Endothelial cell of hepatic sinusoid (primary cell): ENCODE results near the gene GAPDHS.

ENCODE experiments used
- in situ Hi-C: cut with HindIII; loops from 2 replicates; pipeline ENCODE4 v1.10.0; 2017; ENCODE audit warnings: low sequenced_read_pairs

Gene GAPDHS

DNA sequence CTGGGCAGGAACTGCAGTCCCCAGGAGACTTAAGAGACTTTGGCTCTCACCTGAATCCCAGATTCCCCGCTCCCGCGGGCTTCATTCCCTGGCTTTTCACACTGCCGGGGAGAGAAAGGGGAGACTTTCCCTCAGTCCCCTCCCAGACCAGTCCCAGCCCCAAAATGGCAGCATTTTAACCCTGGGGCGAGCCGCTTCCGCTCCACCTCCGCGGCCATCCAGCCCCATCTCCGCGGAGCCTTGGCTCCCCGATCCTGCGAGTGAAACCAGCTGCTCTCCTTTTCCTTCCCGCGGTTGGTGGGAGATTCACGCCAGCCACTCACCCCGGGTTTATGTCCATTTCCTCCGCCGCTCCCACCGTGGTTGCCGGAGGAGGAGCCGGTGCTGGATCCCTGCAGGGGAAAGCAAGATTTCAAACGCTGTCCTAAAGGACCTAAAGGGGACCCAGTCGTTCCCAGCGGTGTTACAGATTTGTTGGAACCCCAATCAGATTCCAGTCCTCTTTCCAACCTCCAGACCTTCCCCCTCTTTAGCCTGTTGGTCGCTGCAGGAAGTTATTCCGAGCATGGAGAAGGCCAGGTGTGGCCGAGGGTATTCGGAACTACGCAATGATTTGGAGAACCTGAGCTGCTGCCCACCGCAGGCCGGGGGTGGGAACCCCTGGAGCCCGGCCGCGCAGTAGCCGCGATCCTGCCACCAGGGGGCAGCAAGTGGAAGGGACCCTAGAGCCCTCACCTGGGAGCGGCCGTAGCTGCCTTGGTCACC lies 23.2 kb upstream of the GAPDHS start:
- in situ Hi-C loops, result no loop called here

DNA sequence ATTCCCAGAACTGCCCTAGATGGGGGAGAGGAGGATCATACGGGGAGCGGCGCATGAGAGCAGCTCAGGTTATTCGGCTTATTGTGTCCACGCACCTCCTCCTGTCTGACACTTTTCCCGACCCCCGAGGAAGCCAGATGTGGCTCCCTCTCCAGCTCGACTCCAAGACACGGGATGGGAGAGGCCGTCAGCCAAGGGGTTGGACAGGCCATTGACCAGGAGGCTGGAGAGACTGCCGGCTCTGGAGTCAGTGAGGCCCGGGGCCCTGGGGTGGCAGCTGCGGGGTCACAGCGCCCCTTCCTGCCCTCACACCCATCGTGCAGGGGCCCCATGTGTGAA lies 22.7 kb upstream of the GAPDHS start:
- in situ Hi-C loops, result no loop called here

DNA sequence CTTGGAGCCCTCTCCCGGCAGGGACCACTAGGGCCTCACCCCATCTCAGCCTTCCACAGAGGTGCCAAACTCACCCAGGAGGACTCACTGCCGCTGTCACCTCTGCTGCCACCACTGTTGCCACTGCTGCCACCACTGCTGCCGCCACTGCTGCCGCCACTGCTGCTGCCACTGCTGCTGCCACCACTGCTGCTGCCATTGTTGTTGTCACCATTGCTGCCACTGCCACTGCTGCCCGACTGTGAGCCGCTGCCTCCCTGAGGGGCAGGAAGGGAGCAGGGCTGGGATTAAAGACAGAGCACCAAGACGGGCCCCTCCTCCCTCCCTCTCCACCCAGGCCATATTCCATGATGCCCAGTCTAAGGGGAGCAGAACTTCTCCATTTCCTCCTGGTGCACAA lies 21.9 kb upstream of the GAPDHS start:
- in situ Hi-C loops, result no loop called here

DNA sequence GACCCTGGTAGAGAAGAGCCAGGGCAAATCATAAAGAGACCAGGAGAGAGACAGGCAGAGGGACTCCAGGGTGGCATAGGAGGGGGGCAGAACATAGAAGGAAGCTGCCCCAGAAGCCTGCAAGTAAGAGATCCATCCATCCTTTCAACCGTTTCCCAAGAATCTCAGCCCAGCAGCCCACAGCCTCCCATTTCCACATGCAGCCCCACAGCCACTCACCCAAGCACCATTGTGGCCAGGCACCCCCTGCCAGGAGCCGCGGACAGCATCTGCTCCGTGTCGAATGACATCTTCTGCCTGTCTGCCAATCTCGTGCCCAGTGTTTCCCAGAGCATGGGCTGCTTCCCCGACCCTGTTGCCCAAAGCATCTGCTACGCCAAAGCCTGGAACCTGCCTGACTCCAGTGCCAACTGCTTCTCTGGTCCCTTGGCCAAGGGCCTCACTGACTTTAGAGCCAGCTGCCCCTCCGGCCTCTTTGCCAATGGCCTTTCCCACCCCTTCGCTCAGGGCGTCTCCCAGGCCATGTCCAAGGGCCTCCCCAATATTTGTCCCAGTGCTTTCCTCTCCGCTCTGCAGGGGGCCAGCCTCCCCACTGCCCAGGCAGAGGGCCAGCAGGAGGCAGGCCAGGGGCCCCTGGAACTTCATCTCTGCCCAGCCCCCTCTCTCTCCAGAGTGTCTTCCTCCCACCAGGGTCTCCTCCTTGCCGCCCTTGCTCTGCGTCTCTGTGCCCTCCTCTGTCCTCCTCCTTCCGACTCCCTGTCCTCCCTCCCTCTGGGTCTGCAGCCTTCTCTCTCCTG lies 20.2 kb upstream of the GAPDHS start:
- in situ Hi-C loops, result no loop called here

DNA sequence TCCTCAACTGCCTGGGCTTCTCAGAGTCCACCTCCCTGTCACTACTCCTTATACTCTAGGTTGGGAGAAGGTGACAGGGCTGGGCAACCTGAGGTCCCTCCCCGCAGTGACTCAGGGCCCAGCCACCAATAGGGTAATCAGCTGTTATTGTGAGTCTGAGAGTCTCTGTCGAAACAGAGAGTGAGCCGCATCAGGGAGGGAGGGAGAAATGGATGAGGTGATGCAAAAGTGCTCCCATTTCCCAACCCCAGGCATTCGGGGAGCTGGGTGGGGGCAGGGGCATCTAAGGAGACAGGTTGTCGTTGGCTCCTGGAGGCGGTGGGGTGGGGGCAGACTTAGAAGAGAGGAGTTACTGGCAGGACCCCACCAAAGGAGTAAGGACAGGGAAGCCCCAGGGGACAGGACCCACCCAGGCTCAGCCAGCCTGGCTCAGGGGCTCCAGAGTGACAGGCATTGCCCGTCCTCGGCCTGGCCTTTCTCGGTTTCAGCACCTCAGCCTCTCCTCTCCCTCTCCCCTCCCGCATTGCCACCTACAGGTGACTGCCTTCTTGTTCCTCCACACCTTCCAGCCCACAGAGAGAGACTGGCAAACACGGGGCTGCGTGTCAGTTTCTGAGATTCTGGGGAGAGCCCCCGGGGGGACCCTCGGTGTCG lies 19.5 kb upstream of the GAPDHS start, which contains the start of gene DMKN:
Gene DMKN, minus strand, starts transcription at position 22 of the 654 bp plus-strand sequence. CDS start 174 bp downstream, outside the sequence.
- in situ Hi-C loops, result no loop called here

DNA sequence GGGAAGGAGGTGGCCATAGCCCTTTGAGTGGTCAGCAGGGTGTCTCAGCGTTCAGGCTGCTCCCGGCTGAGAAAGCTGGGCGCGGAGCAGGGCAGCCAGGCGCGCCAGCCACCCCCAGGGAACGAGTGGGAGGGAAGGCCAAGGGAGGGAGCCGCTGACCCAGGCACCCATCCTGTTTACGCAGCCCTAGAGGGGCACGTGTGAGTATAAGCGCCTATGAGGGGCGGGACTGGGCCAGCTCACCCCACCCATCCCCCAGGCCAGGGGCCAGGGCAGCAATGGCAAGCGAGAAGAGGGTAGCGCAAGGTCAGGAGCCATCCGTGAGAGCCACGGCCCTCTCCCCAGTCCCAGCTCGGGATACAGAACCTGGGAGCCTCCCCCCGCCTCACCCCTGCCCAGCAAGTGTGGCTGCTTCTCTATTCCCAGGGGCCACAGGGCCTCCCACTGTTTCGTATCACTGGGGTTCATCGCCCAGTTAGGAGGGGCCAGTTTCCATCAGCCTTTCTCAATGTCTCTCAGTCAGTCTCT lies 18.9 kb upstream of the GAPDHS start:
- in situ Hi-C loops, result no loop called here

DNA sequence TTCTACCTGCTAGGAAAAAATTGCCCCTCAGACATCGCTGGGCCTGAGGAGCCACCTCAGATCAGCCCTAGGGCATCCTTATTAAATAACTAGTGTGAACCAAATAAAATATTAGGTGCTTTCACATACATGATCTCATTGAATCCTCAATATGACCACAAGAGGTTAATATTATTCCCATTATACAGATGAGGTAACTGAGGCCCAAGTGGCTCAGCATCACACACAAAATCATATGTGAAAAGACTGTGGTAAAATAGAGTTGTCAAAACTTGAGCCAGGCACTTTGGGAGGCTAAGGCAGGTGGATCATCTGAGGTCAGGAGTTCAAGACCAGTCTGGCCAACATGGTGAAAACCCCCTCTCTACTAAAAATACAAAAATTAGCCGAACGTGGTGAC lies 16.9 kb upstream of the GAPDHS start:
- in situ Hi-C loops, result no loop called here

DNA sequence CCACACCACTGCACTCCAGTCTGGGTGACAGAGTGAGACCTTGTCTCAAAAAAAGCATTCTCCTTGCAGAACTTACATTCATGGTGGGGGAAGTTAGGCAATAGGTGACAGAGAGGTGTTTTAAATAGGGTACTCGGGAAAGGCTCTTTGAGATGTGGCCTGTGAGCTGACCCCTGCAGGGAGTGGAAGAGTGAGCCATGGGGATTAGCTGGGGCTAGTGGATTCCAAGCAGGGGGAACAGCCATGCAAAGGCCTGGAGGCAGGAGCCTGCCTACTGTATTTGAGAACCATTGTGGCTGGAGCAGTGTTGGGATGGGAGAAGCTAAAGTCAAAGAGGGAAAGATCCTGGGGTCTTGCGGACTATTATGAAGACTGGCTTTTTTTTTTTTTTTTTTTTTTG lies 15.9 kb upstream of the GAPDHS start:
- in situ Hi-C loops, result no loop called here

DNA sequence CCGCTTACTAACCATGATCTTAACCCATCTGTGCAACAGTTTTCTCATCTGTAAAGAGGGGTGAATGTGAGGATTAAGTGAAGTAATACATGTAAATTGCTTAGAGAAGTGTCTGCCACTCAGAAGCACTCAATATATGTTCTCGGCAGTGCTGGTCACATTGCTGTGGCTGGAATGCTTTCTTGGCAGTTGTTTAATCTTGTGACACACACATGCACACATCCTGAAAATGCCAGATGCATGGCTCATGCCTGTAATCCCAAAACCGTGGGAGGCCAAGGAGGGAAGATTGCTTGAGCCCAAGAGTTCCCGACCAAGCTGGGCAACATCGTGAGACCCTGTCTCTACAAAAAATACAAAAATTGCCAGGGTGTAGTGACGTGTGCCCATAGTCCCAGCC lies 14.9 kb upstream of the GAPDHS start:
- in situ Hi-C loops, result no loop called here

DNA sequence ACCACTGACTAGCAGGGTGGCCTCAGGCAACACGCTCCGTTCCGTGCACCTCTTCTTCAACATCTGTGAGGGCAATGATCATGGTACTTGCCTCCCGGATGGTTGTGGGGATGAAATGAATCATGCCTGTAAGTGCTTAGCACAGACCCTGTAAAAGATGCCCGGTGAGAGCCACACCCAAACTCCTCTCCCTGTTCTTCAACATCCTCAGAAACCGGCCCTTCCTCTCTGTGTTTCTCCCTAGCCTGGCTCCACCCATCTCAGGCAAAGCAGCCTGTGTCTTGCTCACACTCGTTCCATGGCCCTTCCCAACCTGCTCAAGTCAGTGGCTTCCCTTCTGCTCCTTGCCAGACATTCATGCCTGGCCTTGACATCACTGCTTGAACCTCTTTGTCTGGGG lies 14.0 kb upstream of the GAPDHS start:
- in situ Hi-C loops, result no loop called here

DNA sequence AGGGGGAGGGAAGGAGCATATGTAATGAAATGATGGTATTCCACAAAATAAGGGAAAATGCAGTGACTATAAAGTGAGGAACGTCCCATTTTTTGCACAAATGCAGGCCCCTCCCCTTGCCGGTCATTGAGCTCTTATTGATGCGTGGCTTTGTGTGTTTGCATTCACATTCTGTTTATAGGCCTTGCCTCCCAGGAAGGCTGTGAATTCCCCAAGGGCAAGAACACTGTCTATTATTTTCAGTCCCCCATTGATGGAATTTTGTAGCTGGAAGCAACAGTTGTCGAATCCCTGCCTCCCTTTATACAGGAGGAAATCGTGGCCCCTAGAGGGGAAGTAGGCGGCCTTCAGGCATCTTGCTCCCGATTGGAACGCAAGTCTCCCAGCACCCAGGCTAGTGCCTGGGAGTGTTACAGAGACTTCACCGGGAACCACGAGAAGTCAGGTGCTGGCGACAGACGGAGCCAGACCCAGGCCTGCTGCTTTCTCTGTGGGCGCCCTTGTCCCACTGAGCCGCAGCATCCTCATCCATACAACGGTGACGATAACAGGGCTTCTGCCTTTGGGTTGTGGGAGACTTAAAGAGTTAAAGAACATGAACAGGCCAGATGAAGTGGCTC lies 12.0 kb upstream of the GAPDHS start:
- in situ Hi-C loops, result loop anchor here (10.0 kb wide), 1 partner anchor 314 kb away; no protein-coding TSS in a partner anchor

DNA sequence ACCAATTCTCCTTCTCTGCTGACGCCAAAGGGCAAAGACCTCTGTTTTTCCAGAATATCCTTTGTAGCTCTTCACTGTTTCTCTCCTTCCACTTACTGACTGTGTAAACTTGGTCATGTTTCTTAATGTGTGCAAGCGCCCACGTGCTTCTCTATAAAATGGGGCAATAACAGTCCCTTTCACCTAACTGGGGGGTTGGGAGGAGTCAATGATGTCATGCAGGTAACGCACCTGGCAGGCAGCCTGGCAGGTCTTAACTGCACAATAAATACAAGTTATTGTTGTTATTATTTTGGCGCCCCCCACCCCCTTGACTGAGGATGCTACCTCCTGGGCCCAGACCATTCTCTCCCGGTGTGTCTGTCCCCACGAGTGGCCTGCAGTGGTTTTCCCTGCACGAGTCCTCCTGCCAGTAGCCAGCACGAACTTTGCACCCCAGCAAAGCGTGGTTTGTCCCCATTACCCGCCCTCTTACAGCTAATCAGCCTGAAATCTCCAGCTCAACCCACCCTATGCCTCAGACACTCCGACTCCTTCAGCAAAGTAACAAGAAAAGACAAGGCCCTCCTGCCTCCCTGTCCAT lies 10.4 kb upstream of the GAPDHS start:
- in situ Hi-C loops, result loop anchor here (10.0 kb wide), 1 partner anchor 312 kb away; no protein-coding TSS in a partner anchor

DNA sequence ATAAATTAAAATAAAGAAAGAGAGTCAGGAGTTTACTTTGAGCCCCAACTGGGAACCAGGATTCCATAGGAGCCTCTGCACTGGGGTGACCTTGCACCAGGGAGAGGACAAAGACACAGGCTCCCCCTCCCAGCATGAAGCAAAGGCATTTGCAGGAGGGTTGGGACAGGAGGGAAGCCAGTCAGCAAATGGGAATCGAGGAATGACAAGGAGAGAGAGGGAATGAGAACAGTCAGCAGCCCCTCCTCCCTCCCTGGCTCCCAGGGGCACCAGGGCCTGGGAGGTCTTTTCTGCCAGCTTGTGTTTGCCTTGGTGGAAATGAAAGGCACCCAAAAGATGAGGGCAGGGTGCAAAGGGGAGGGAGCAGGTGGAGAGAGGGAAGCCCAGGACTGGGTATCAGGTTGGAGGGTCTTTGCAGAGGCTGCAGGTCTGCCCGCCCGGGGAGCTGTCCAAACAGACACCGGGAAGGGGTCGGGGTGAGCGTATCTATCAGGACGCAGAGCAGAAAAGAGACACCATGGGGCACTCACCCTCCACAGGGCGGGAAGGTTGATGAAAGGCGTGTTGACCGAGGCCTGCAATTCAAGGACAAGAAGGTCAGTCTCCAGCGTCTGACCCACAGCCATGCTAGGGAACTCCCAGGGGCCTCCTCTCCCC lies 8.9 kb upstream of the GAPDHS start:
- in situ Hi-C loops, result loop anchor here (10.0 kb wide), 1 partner anchor 310 kb away; no protein-coding TSS in a partner anchor

DNA sequence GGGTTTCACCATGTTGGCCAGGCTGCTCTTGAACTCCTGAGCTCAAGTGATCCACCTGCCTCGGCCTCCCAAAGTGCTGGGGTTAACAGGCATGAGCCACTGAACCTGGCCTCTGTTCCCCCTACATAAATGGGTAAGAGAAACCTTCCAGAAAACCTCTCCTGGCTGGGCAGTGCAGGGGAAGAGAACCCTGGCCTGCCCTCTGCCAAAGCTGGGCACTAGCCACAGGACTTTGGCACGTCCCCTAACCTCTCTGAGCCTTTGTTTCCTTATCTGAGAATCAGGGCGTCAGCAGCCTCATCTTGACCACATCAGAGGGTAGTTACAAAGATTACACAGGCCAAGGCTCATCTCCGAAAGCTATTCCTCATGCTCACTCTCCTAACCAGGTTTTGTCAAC lies 7.4 kb upstream of the GAPDHS start:
- in situ Hi-C loops, result loop anchor here (10.0 kb wide), 1 partner anchor 309 kb away; no protein-coding TSS in a partner anchor

DNA sequence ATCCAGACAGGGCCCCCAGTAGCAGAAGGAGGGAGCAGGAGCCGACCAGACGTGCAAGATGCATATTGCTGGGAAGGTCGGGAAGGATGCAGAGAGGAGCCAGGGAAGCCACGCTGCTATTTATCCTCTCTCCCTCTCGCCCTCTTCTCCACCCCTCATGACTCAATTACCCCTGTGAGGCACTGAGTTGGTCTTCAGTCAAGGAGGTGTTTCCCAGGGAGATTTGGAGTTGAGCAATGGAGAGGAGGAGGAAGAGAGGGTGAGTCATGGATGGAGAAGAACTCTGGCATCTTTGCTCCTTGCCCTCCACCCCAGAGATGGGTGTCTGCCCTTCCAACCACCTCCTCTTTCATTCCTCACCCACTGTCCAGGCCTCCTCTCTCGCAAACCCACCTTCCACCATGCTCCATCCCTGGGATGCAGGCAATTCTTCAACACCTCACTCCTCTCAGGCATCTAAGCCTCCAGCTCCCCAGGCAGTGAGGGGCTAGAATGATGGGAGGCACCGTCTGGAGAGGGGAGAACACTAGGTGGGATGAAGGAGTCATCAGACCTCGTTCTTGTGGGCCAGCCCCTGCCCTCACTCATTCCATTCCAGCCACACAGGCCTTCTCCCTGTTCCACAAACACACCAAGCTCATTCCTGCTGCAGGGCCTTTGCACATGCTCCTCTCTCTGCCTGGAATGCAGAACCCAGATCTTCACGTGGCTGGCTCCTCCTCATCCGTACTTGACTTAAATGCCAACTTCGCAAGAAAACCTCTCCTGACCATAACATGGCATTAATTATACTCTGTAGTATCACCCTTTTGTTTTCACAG lies 4.8 kb upstream of the GAPDHS start, which contains the start of gene SBSN:
Gene SBSN, minus strand, starts transcription at position 94 of the 821 bp plus-strand sequence. Its CDS starts 30 bp downstream, at position 64.
- in situ Hi-C loops, result loop anchor here (10.0 kb wide), 1 partner anchor 306 kb away; no protein-coding TSS in a partner anchor

DNA sequence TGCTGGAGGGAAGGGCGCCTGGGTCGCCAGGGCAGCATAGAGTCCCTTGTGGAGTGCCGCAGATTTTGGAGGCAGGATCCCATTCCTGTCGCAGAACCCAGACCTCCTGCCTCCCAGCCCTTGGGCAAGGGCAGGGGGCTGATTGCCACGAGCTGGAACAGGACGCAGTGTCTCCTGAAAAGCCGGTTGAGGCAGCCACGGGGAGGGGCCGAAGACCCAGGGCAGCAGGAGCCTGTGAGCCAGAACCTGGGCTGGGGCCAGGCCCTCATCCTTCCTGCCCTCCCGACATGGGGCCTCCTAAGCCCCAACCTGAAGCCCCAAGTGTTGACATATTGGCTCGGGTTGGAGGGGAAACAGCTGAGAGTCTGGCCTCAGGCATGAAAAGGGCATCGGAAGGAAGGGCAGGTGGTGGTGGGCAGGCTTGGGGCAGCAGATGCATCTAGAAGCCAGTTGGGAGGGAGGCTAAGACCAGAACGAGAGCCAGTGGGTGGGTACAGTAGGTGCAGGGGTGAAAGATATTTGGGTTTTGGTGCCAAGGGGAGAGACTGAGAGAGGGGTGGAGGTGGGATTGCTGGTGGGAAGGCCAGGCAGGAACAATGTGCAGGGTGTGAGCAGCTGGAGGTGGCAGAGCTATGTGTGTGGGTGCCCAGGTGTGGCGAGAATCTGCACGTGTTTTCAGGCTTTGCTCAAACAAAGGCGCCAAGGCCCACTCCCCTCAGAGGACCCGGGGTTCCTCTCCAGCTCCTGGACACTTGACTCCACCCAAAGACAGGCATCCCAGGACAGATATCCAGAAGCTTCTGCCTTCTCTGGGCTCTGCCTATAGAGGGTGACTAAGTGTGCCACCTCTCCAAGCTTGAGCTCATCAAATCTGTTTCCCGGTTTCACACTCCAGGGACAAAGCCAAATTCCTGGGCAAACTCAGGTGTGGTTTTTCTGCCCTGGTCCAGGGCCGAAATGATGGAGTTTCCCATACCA lies 3.7 kb upstream of the GAPDHS start:
- in situ Hi-C loops, result loop anchor here (10.0 kb wide), 1 partner anchor 305 kb away; no protein-coding TSS in a partner anchor

DNA sequence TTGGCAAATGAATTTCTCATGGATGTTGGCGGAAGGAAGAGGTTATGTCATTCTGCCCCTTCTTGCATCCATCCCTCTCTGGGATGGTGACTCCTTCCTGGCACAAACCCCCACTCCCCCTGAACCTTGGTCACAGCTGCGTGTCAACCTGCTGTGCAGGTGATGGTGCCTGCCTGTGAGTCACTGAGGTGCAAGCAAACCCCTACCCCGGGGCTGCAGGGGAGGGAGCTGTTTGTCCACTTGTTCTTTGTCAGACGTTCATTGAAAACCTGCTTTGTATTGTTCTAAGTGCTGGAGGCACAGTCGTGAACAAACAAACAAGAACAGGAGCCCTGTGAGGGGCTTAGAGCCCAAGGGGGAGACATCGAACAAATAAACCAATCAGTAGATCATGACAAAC lies 2.0 kb upstream of the GAPDHS start:
- in situ Hi-C loops, result no loop called here
